Smooth muscle cell (in vitro differentiated cells): ENCODE measurements around the gene ACSM3. TPM values are rescaled to one million over a fixed set of nuclear protein-coding genes. Genes with fewer than 3 reads are reported as not detected.

Experiments used
- DNase-seq: peaks from one replicate; lab custom pipeline; 2025; ENCODE audit not compliant: unreplicated experiment; lab: John Stamatoyannopoulos, UW
- H2AFZ ChIP-seq: fragments of 200-600 bp; sonication (generic); 2 replicates; pipeline ENCODE4 v1.6.0; 2016; ENCODE audit warnings: antibody characterized with exemption, low read depth, mild to moderate bottlenecking
- H3F3A ChIP-seq: fragments of 200-600 bp; sonication (generic); 2 replicates; pipeline ENCODE4 v1.6.0; 2017; ENCODE audit warnings: antibody characterized with exemption, low read depth
- H3K27ac ChIP-seq: fragments of 200-600 bp; sonication (generic); 2 replicates; pipeline ENCODE4 v1.5.1; 2016; ENCODE audit warnings: low read depth, mild to moderate bottlenecking
- H3K27me3 ChIP-seq: fragments of 200-600 bp; sonication (generic); 2 replicates; pipeline ENCODE4 v1.6.1; 2016; ENCODE audit warnings: low read depth, mild to moderate bottlenecking
- H3K36me3 ChIP-seq: fragments of 200-600 bp; sonication (generic); 2 replicates; pipeline ENCODE4 v1.5.1; 2016; ENCODE audit warnings: low read depth
- H3K4me1 ChIP-seq: fragments of 200-600 bp; sonication (generic); 2 replicates; pipeline ENCODE4 v1.5.1; 2016; ENCODE audit warnings: low read depth
- H3K4me2 ChIP-seq: fragments of 200-600 bp; sonication (generic); 2 replicates; pipeline ENCODE4 v1.6.0; 2016; ENCODE audit warnings: mild to moderate bottlenecking
- H3K4me3 ChIP-seq: fragments of 200-600 bp; sonication (generic); 2 replicates; pipeline ENCODE4 v1.5.1; 2016; ENCODE audit warnings: mild to moderate bottlenecking
- H3K79me2 ChIP-seq: fragments of 200-600 bp; sonication (generic); 2 replicates; pipeline ENCODE4 v1.6.0; 2016; ENCODE audit warnings: low read depth, mild to moderate bottlenecking
- H3K9ac ChIP-seq: fragments of 200-600 bp; sonication (generic); 2 replicates; pipeline ENCODE4 v1.6.0; 2016; ENCODE audit warnings: low read depth
- H3K9me3 ChIP-seq: fragments of 200-600 bp; sonication (generic); replicated peaks from 2 replicates; pipeline ENCODE4 v1.5.1; 2016; ENCODE audit warnings: low read depth
- H4K20me1 ChIP-seq: fragments of 200-600 bp; sonication (generic); 2 replicates; pipeline ENCODE4 v1.6.0; 2016; ENCODE audit warnings: low read depth
- CTCF ChIP-seq: fragments of 200-600 bp; sonication (generic); IDR thresholded peaks from 2 replicates; pipeline ENCODE4 v1.5.1; 2017; ENCODE audit warnings: borderline replicate concordance, mild to moderate bottlenecking, antibody characterized with exemption; ENCODE audit not compliant: insufficient read depth, poor library complexity, severe bottlenecking
- WGBS: methylation state at CpG from one replicate; pipeline ENCODE4 v1.1.7; 2016; ENCODE audit warnings: low lambda C conversion rate; 5-methylcytosine and 5-hydroxymethylcytosine counted together
- polyA plus RNA-seq: library from polyadenylated mRNA; unstranded; fragments of >200 nt; fragmentation: Nextera tagmentation; extraction: Ambion mirVana; gene quantifications from 2 replicates; pipeline ENCODE4 v1.2.1, GENCODE V29; 2016
- total RNA-seq: library from RNA; depleted of rRNA; stranded (reverse); fragments of >200 nt; gene quantifications from 2 replicates; pipeline ENCODE4 v1.2.3, GENCODE V29; 2014

Gene ACSM3
- total and polyA plus RNA-seq, 2 experiments from 2014 or later = 1.3 to 2.3 TPM

GRCh38 chr16:20766294-20766693 is 2.5 kb downstream of the ACSM3 start:
- no peak for DNase-seq
- Histone ChIP-seq H3K79me2 (no peaks in the 10 kb centered on the region), H4K20me1 (no peaks in the 10 kb centered on the region), H3K4me1 (no peaks in the 10 kb centered on the region), H3K4me2 (no peak overlapping the region), H3K27ac (no peak overlapping the region), H2AFZ (no peak overlapping the region), H3K36me3 (no peaks in the 10 kb centered on the region), H3K9me3 (no peaks in the 10 kb centered on the region), H3K27me3 (no peaks in the 10 kb centered on the region), H3K9ac (no peak overlapping the region), H3F3A (no peaks in the 10 kb centered on the region), H3K4me3 (no peak overlapping the region)
- WGBS = 91% methylated on average over 5 of the region's 5 CpGs
- TF ChIP-seq CTCF = no peak

DNA sequence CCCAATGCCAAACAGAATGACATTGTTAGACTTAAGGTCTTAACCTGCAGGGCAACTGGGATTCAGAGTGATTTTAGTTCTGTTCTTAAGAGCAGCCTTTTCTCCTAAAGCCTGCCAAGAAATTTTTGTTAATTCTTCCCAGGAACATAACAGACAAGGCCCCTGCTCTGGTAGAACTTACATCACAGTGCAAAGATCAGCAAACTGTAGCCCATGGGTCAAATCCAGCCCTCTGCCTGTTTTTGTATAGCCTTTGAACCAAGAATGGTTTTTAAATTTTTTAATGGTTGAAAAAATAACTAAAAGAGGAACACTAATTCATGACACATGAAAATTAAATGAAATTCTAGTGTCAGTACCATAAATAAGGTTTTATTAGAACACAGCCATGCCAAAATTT is 3.8 kb downstream of the ACSM3 start:
- Histone ChIP-seq H3K4me2 (no peak overlapping the region), H3K36me3 (no peaks in the 10 kb centered on the region), H3K4me3 (no peak overlapping the region), H3K27ac (no peak overlapping the region), H3K79me2 (no peaks in the 10 kb centered on the region), H3K27me3 (no peaks in the 10 kb centered on the region), H3K4me1 (no peaks in the 10 kb centered on the region), H3K9me3 (no peaks in the 10 kb centered on the region), H2AFZ (no peak overlapping the region), H4K20me1 (no peaks in the 10 kb centered on the region), H3K9ac (no peak overlapping the region), H3F3A (no peaks in the 10 kb centered on the region)
- no peak for DNase-seq
- no peak for TF ChIP-seq CTCF

- no peaks in the 10 kb centered on the region for H4K20me1 ChIP-seq
- no peaks in the 10 kb centered on the region for H3K4me1 ChIP-seq
- TF ChIP-seq CTCF = no peak
- H3K79me2 ChIP-seq = no peaks in the 10 kb centered on the region
- H3K27me3 ChIP-seq = no peaks in the 10 kb centered on the region
- H3K9me3 ChIP-seq = no peaks in the 10 kb centered on the region
- no peak for DNase-seq
- no peak overlapping the region for H2AFZ ChIP-seq
- H3K9ac ChIP-seq = no peak overlapping the region
- WGBS = 100% methylated on average over 1 of the region's 1 CpG
- H3F3A ChIP-seq = no peaks in the 10 kb centered on the region
- H3K4me2 ChIP-seq = no peak overlapping the region
- H3K27ac ChIP-seq = no peak overlapping the region
- H3K4me3 ChIP-seq = no peak overlapping the region
- no peaks in the 10 kb centered on the region for H3K36me3 ChIP-seq
These were observed 4.3 kb downstream of the ACSM3 start for GRCh38 chr16:20768121-20768520.

DNA sequence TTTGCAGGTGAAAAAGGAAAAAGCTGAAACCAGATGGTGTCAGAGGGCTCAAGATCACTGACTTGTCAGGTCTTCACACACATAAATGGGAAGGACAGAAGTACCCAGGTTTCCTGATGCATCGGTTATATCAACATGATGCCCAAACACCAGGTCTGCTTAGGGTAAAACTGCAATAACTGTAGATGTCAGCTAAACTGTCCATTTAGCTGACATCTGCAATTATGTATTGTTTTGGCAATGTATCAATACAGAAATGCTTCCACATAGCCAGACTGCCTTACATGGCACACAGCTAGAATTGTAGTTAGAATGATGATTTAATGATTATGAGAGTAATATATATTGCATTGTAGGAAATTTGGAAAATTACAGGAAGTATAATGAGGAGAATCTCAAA is 5.0 kb downstream of the ACSM3 start:
- Histone ChIP-seq H3F3A (no peaks in the 10 kb centered on the region), H3K4me2 (no peak overlapping the region), H3K27ac (no peak overlapping the region), H3K9me3 (no peaks in the 10 kb centered on the region), H3K9ac (no peak overlapping the region), H3K4me1 (no peaks in the 10 kb centered on the region), H4K20me1 (no peaks in the 10 kb centered on the region), H3K79me2 (no peaks in the 10 kb centered on the region), H3K36me3 (no peaks in the 10 kb centered on the region), H3K27me3 (no peaks in the 10 kb centered on the region), H3K4me3 (no peak overlapping the region), H2AFZ (no peak overlapping the region)
- 94% methylated on average over 1 of the region's 1 CpG for WGBS
- DNase-seq = no peak
- no peak for TF ChIP-seq CTCF
